ENCODE measurements around the gene HDGF.

DNA sequence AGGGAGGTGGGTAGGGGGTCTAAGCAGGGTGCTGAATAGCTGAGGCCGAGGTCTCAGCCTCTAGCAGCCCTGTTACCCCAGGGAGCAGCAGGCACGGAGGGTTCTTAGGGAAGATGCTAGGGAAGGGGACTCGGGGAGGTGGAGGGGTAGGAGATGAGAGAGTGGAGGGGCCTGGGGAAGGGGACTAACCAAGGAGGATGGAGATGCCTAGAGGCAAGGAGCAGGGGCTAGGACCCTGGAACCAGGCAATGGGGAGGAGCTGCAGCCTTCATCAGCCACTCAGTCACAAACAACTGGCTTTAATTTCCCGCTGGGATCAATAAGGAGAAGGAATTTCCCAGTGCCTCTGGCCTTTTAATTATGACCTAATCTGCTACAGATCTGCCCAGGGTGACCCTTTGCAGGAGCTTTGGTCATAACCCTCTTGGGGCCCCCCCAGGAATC lies 43.2 kb downstream of the HDGF start:
- TF ChIP-seq, protein P1, sequence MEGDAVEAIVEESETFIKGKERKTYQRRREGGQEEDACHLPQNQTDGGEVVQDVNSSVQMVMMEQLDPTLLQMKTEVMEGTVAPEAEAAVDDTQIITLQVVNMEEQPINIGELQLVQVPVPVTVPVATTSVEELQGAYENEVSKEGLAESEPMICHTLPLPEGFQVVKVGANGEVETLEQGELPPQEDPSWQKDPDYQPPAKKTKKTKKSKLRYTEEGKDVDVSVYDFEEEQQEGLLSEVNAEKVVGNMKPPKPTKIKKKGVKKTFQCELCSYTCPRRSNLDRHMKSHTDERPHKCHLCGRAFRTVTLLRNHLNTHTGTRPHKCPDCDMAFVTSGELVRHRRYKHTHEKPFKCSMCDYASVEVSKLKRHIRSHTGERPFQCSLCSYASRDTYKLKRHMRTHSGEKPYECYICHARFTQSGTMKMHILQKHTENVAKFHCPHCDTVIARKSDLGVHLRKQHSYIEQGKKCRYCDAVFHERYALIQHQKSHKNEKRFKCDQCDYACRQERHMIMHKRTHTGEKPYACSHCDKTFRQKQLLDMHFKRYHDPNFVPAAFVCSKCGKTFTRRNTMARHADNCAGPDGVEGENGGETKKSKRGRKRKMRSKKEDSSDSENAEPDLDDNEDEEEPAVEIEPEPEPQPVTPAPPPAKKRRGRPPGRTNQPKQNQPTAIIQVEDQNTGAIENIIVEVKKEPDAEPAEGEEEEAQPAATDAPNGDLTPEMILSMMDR (IDR thresholded peaks at IDR 0.05; ENCODE audit: control extremely low read depth in 1 of 3, insufficient read depth in 1 of 3, low read depth in 1 of 3, low read length in 3 of 3) = no peak
- no peak for TF ChIP-seq SIN3A (conservative IDR thresholded peaks at IDR 0.05 in 1 of 2, IDR thresholded peaks at IDR 0.05 in 1 of 2; ENCODE audit: low read depth in 1 of 2, low read length in 2 of 2)
- TF ChIP-seq TAF1 (IDR thresholded peaks at IDR 0.05; ENCODE audit: low read depth, low read length) = no peak
- no peak for TF ChIP-seq POLR2A (IDR thresholded peaks at IDR 0.05; ENCODE audit: control extremely low read depth in 1 of 2, low read depth in 2 of 2, low read length in 2 of 2)
- TF ChIP-seq EZH2 (IDR thresholded peaks at IDR 0.05; ENCODE audit: low read depth, low read length, severe bottlenecking) = no peak
- TF ChIP-seq HDAC2 (IDR thresholded peaks at IDR 0.05; ENCODE audit: borderline replicate concordance in 1 of 2, low read depth in 2 of 2, low read length in 2 of 2) = no peak; a peak in 1 of 4 replicates
- 0 out of 2 replicates have a peak, but pooled peaks have one; percentile 34 for TF ChIP-seq JUND (IDR thresholded peaks at IDR 0.05; ENCODE audit: low read length)
- TF ChIP-seq RBBP5 (IDR thresholded peaks at IDR 0.05; ENCODE audit: borderline replicate concordance, low read depth, low read length) = no peak

All from H1 (cell line).